ENCODE measurements around the gene DCAF4.
A peak's percentile ranks its signal among the peaks of the same experiment; 100 is the strongest.

Gene DCAF4

GRCh38 chr14:72893636-72894322 lies 32.5 kb upstream of the DCAF4 start, which contains the start of gene DPF3:
DPF3 (minus strand) TSS chr14:72894101; CDS start chr14:72894088, 13 bp downstream.
- DNase-seq (ENCODE audit: extremely low spot score) = peak; percentile 94
- ChIA-PET CTCF (interaction anchor here (1.8 to 2.3 kb wide), 3 partner anchors 11 to 380 kb away, joined by 7 to 10 read pairs (median 8); no protein-coding TSS in a partner anchor), POLR2A (interaction anchor here (0.9 kb wide), 2 partner anchors 10 to 382 kb away, joined by 3 read pairs; no protein-coding TSS in a partner anchor)
- no peak for TF ChIP-seq NFRKB (IDR thresholded peaks at IDR 0.05)
- TF ChIP-seq FOXA1 (IDR thresholded peaks at IDR 0.05) = no peak
- TF ChIP-seq FOXK2 (IDR thresholded peaks at IDR 0.05) = no peak
- TF ChIP-seq ARNT (IDR thresholded peaks at IDR 0.05) = no peak
- TF ChIP-seq PKNOX1 (IDR thresholded peaks at IDR 0.05) = peak; percentile 84
- TF ChIP-seq HDGF (IDR thresholded peaks at IDR 0.05; ENCODE audit: borderline replicate concordance) = 0 out of 2 replicates have a peak, but pooled peaks have one; percentile 19

GRCh38 chr14:72894323-72894622 lies 32.0 kb upstream of the DCAF4 start:
- ChIA-PET POLR2A (interaction anchor here (0.9 kb wide), 2 partner anchors 9 to 383 kb away, joined by 3 read pairs; no protein-coding TSS in a partner anchor), CTCF (interaction anchor here (0.6 to 2.3 kb wide), 4 partner anchors 11 to 380 kb away, joined by 3 to 10 read pairs (median 8); no protein-coding TSS in a partner anchor)
- no peak for TF ChIP-seq ARNT (IDR thresholded peaks at IDR 0.05)
- no peak for TF ChIP-seq BHLHE40 (IDR thresholded peaks at IDR 0.05; ENCODE audit: borderline replicate concordance)
- no peak for TF ChIP-seq HDGF (IDR thresholded peaks at IDR 0.05; ENCODE audit: borderline replicate concordance)
- TF ChIP-seq FOXM1 (IDR thresholded peaks at IDR 0.05; ENCODE audit: borderline replicate concordance) = no peak
- no peak for TF ChIP-seq SP1 (IDR thresholded peaks at IDR 0.05)
- TF ChIP-seq PKNOX1 (IDR thresholded peaks at IDR 0.05) = no peak
- TF ChIP-seq LEF1 (IDR thresholded peaks at IDR 0.05; ENCODE audit: borderline replicate concordance) = no peak
- no peak for TF ChIP-seq FOXK2 (IDR thresholded peaks at IDR 0.05)
- TF ChIP-seq CTBP1 (IDR thresholded peaks at IDR 0.05; ENCODE audit: borderline replicate concordance) = no peak
- TF ChIP-seq L3MBTL2 (conservative IDR thresholded peaks at IDR 0.05) = no peak
- no peak for TF ChIP-seq ELF4 (IDR thresholded peaks at IDR 0.05)
- TF ChIP-seq SUZ12 (IDR thresholded peaks at IDR 0.05) = no peak
- no peak for TF ChIP-seq ZNF384 (IDR thresholded peaks at IDR 0.05)
- TF ChIP-seq TARDBP (IDR thresholded peaks at IDR 0.05) = no peak
- TF ChIP-seq FOXA1 (IDR thresholded peaks at IDR 0.05) = no peak
- no peak for TF ChIP-seq NFRKB (IDR thresholded peaks at IDR 0.05)
- no peak for DNase-seq (ENCODE audit: extremely low spot score)

GRCh38 chr14:72894623-72895378 lies 31.5 kb upstream of the DCAF4 start:
- peak; percentile 19; the same call in 1 of the 2 replicates for TF ChIP-seq PKNOX1 (IDR thresholded peaks at IDR 0.05)
- no peak for TF ChIP-seq FOXK2 (IDR thresholded peaks at IDR 0.05)
- DNase-seq (ENCODE audit: extremely low spot score) = peak; percentile 57
- ChIA-PET CTCF (interaction anchor here (0.6 to 2.3 kb wide), 5 partner anchors 10 to 381 kb away, joined by 3 to 10 read pairs (median 7); no protein-coding TSS in a partner anchor), POLR2A (interaction anchor here (0.9 kb wide), 2 partner anchors 9 to 383 kb away, joined by 3 read pairs; no protein-coding TSS in a partner anchor)

GRCh38 chr14:72898448-72898847 lies 27.8 kb upstream of the DCAF4 start:
- POLR2A ChIA-PET = no interaction called here
- no peak for DNase-seq (ENCODE audit: extremely low spot score)
- CTCF ChIA-PET = interaction anchor here (2.3 kb wide), 1 partner anchor 385 kb away, joined by 6 read pairs; no protein-coding TSS in a partner anchor
- TF ChIP-seq CTBP1 (IDR thresholded peaks at IDR 0.05; ENCODE audit: borderline replicate concordance) = no peak
- no peak for TF ChIP-seq TARDBP (IDR thresholded peaks at IDR 0.05)

GRCh38 chr14:72901361-72901760 lies 24.9 kb upstream of the DCAF4 start:
- CTCF ChIA-PET = no interaction called here
- TF ChIP-seq ARNT (IDR thresholded peaks at IDR 0.05) (no peak), NFRKB (IDR thresholded peaks at IDR 0.05) (no peak), L3MBTL2 (conservative IDR thresholded peaks at IDR 0.05) (no peak), FOXK2 (IDR thresholded peaks at IDR 0.05) (no peak), PKNOX1 (IDR thresholded peaks at IDR 0.05) (no peak), BHLHE40 (IDR thresholded peaks at IDR 0.05; ENCODE audit: borderline replicate concordance) (no peak), LEF1 (IDR thresholded peaks at IDR 0.05; ENCODE audit: borderline replicate concordance) (no peak), FOXM1 (IDR thresholded peaks at IDR 0.05; ENCODE audit: borderline replicate concordance) (no peak), TARDBP (IDR thresholded peaks at IDR 0.05) (no peak), ELF4 (IDR thresholded peaks at IDR 0.05) (no peak), CTBP1 (IDR thresholded peaks at IDR 0.05; ENCODE audit: borderline replicate concordance) (no peak), FOXA1 (IDR thresholded peaks at IDR 0.05) (no peak), SP1 (IDR thresholded peaks at IDR 0.05) (no peak), ZNF384 (IDR thresholded peaks at IDR 0.05) (no peak), HDGF (IDR thresholded peaks at IDR 0.05; ENCODE audit: borderline replicate concordance) (no peak), SUZ12 (IDR thresholded peaks at IDR 0.05) (no peak)
- DNase-seq (ENCODE audit: extremely low spot score) = no peak
- POLR2A ChIA-PET = no interaction called here
